ENCODE results near the gene BMP8A.
"Not testable (repeated sequence)": the region's sequence is repeated elsewhere in the genome, so short reads cannot be mapped to it uniquely, and the experiment has no call there.

Gene BMP8A

GRCh38 chr1:39508266-39508665 is 16.8 kb downstream of the BMP8A start:
- DNase-seq: no peak

GRCh38 chr1:39508857-39509305 is 17.4 kb downstream of the BMP8A start:
- no peak for DNase-seq

DNA sequence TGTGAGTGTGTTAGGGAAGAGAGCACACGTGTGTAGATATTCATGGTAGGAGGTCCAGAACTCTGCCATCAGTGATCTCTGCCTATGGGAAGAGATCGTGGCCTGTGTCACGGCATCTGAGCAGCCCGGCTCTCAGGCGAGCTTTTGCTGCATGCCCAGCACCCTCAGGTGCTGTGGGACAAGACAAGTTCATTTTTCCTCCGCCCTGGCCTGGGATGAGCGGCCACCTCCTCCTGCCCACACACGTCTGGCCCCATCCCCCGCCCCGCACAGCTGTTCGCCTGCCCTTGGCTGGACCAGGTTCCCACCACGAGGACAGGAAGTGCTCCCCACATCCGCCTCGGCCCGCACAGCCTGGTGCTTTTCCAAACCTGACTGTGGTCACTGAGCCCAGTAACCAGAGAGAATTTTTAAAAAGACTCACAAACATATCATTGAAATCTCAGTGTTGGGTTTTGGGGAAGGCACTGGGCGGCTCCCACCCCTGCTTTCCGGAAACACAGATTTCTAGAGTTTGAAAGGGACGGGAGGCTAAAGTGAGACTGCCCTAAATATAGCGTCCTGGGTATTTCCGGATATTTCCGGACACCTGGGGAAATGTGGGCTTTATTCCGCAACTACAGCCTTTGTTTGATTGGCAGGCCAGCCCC is 18.0 kb downstream of the BMP8A start:
- DNase-seq: no peak

GRCh38 chr1:39510570-39511186 is 19.2 kb downstream of the BMP8A start:
- not testable (repeated sequence) for DNase-seq

DNA sequence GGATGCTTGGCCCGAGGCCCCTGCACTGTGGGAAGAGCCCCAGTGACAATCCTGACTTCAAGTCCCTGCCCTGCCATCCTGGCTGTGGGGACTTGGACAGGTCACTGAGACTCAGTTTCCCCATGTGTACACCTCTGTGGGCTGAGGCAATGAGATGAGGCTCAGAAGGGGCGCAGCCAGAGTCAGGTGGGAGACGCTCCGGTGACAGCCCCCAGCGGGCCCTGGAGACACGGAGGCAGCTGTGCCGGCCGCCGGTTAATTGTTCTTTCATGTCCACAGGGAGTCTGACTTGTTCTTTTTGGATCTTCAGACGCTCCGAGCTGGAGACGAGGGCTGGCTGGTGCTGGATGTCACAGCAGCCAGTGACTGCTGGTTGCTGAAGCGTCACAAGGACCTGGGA is 20.0 kb downstream of the BMP8A start:
- not testable (repeated sequence) for DNase-seq

GRCh38 chr1:39512234-39512847 is 20.9 kb downstream of the BMP8A start:
- not testable (repeated sequence) for DNase-seq

- DNase-seq: not testable (repeated sequence)
Measured at GRCh38 chr1:39514710-39515124, 23.3 kb downstream of the BMP8A start.

GRCh38 chr1:39515131-39516086 is 24.0 kb downstream of the BMP8A start:
- DNase-seq: not testable (repeated sequence)

GRCh38 chr1:39516841-39517240 is 25.4 kb downstream of the BMP8A start:
- not testable (repeated sequence) for DNase-seq

GRCh38 chr1:39517936-39518335 is 26.5 kb downstream of the BMP8A start:
- not testable (repeated sequence) for DNase-seq

DNA sequence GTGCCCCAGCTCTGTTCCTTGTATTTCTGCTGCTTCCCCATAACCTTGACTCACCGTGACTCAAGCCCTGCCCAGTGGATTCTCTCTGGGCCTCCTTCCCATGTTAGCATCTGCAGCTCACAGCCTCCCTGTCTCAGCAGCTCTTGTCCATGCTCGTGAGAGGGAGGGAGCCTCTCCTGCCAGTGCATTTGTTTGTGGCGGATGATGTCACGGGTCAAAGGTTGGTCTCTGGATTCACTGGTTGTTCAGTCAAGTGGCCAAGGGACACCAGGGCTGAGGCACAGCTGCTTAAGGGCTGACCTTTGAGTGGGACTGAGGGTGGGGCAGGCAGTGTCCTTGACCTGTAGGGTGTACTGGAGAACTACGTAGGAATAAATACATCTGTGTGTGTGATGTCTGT is 27.9 kb downstream of the BMP8A start:
- DNase-seq: not testable (repeated sequence)

- not testable (repeated sequence) for DNase-seq
Measured at GRCh38 chr1:39522221-39522620, 30.8 kb downstream of the BMP8A start.

- DNase-seq: no peak
Measured at GRCh38 chr1:39522661-39523567, 31.5 kb downstream of the BMP8A start.

GRCh38 chr1:39524171-39524570 is 32.7 kb downstream of the BMP8A start:
- DNase-seq: no peak

DNA sequence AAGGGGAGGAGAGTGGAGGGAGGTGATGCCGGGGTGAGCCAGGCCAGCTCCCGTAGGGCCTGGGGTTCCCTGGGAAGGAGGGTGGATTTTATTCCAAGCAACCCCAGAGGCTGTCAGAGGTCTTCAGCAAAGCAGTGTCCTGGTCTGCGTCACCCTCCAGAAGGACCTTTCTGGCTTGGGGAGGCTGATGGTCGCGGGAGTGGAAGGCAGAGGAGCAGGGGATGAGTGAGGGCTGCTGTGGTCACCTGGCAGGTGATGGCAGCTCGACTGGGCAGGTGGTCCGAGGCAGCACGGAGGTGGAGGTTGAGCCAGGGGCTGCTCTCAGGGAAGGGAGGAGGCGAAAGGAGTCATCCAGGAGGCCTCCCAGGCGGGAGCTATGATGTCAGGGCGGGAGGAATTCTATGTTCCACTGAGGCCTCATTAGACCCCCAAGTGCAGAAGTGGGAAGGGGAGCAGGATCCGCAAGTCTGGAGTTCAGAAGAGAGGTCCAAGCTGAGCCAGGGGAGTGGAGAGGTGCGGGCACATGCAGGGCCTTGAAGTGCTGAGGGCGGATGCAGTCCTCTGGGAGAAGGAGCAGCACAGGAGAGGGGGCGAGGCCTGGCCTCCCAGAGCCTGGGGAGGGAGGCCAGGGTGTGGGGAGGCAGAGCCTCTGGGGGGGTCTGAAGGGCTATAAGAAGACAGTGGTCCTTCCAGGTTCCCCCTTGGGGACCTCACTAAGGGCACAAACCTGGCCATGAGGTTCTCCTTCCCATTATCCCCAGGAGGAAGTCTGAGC is 33.3 kb downstream of the BMP8A start:
- DNase-seq: no peak

- no peak for DNase-seq
Measured at GRCh38 chr1:39525366-39526165, 34.1 kb downstream of the BMP8A start.

- DNase-seq: no peak
Measured at GRCh38 chr1:39526466-39527189, 35.2 kb downstream of the BMP8A start.

DNA sequence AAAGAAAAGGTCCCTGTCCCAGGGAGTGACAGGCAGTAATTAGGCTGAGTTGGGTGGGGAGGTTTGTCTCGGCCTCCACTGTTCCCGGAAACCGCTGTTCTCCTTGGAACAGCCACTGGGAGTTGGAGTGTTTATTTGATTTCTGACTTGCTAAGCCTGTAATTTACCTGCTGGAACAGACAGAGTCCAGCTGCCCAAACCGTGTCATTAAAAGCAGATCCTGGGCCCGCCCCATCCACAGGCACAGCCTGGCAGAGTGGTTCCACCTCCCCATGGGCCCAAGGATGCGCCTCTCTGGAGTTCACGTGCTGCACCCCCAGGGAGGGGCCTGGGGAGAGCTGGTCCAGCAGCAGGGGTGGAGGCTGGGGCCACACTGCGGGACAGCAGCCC is 35.7 kb downstream of the BMP8A start:
- not testable (repeated sequence) for DNase-seq

DNA sequence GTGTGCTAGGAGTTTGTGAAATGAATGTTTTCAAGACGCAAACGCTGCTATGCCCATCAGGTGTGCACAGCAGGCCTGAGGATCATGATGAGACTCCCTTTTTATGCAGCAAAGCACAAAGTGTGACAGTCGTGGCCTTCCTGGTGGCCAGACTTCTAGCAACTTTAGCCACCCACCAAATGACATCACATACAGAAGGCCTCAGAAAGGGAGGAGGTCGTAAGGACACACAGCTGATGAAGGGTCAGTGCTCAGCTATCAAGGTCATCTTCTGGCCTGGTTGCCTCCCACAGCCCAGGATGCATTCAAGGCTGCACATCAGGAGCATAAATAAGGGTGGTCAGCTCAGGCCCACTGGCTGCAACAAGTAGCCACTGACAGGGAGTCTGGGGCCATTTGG is 36.6 kb downstream of the BMP8A start:
- DNase-seq: no peak
